ENCODE data around the gene ETFBKMT. TPM values are rescaled to one million over a fixed set of nuclear protein-coding genes. Genes with fewer than 3 reads are reported as not detected.

ETFBKMT gene
- total RNA-seq, 1 experiment from 2014 or later, result 2.0 TPM

DNA sequence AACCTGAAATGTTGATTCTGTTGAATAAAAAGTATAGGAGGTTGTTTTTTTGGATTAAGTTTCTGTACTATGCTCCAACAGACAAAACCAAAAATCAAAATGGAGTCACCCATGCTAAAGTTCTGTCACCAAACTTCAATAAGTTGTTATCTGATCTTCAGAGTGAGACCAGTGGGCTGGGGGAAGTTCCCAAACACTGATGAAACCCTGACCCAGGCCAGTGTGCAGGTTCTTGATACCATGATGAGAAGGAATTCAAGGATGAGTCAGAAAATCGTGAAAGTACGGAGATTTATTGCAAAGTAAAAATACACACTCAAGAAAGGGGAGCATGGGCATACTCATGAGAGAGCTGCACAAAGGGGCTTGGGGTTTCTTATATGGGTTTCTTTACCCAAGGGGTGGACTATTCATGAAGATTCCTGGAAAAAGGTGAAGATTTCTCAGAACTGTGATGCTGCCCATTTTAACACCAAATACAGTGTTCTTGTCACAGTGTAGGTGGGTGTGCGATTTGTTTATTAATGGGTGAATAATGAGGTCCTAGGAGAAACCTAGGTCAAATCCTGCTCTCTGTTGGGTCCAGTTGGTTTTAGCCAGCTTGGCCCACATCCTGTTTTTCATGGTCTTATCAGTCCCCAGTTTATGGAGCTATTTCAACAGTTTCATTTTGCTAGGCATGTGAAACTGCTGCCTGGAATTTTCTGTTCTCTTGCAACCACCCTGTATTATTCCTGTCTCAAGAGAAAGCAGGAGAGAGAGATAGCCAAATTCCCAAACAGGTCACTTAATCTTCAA lies 41.1 kb upstream of the ETFBKMT start:
- H3K27me3 Mint-ChIP-seq (ENCODE audit: low read depth), result no peaks in the 10 kb centered on the region
- DNase-seq (ENCODE audit: low spot score) (no peak), ATAC-seq (no peak)
- no peaks in the 10 kb centered on the region for H3K36me3 Mint-ChIP-seq
- CTCF ChIA-PET, result no interaction called here
- H3K4me1 Mint-ChIP-seq, result no peaks in the 10 kb centered on the region
- TF ChIP-seq NR3C1 (CRISPR knock-in tag; conservative IDR thresholded peaks at IDR 0.05; ENCODE audit: low read depth), result no peak
- TF ChIP-seq FOXP4 (CRISPR knock-in tag; IDR thresholded peaks at IDR 0.05), result no peak
- TF ChIP-seq IRF2 (CRISPR knock-in tag; IDR thresholded peaks at IDR 0.05; ENCODE audit: borderline replicate concordance, low read depth), result no peak
- TF ChIP-seq HMGA2 (CRISPR knock-in tag; IDR thresholded peaks at IDR 0.05), result no peak
- no peak for TF ChIP-seq FOXK1 (CRISPR knock-in tag; IDR thresholded peaks at IDR 0.05)
- no peaks in the 10 kb centered on the region for H3K9me3 Mint-ChIP-seq
- H3K27ac Mint-ChIP-seq, result no peak overlapping the region
- POLR2A ChIA-PET, result interaction anchor here (0.7 kb wide), 1 partner anchor 99 kb away, joined by 3 read pairs; no protein-coding TSS in a partner anchor
- no peak overlapping the region for H3K4me3 Mint-ChIP-seq

- ATAC-seq, result no peak
- Mint-ChIP-seq H3K9me3 (no peaks in the 10 kb centered on the region), H3K4me3 (no peak overlapping the region), H3K27me3 (ENCODE audit: low read depth) (no peaks in the 10 kb centered on the region), H3K27ac (no peak overlapping the region), H3K36me3 (no peaks in the 10 kb centered on the region), H3K4me1 (no peaks in the 10 kb centered on the region)
- POLR2A ChIA-PET, result no interaction called here
- CTCF ChIA-PET, result no interaction called here
- DNase-seq (ENCODE audit: low spot score), result no peak
- TF ChIP-seq SMAD3 (CRISPR knock-in tag; IDR thresholded peaks at IDR 0.05; ENCODE audit: borderline replicate concordance) (no peak), FOXJ3 (CRISPR knock-in tag; IDR thresholded peaks at IDR 0.05; ENCODE audit: borderline replicate concordance) (no peak), PRRX2 (CRISPR knock-in tag; IDR thresholded peaks at IDR 0.05) (no peak), KAT7 (CRISPR knock-in tag; IDR thresholded peaks at IDR 0.05; ENCODE audit: borderline replicate concordance) (no peak), TEAD4 (CRISPR knock-in tag; IDR thresholded peaks at IDR 0.05) (no peak)
- TF ChIP-seq, protein P1, sequence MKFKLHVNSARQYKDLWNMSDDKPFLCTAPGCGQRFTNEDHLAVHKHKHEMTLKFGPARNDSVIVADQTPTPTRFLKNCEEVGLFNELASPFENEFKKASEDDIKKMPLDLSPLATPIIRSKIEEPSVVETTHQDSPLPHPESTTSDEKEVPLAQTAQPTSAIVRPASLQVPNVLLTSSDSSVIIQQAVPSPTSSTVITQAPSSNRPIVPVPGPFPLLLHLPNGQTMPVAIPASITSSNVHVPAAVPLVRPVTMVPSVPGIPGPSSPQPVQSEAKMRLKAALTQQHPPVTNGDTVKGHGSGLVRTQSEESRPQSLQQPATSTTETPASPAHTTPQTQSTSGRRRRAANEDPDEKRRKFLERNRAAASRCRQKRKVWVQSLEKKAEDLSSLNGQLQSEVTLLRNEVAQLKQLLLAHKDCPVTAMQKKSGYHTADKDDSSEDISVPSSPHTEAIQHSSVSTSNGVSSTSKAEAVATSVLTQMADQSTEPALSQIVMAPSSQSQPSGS (CRISPR knock-in tag; IDR thresholded peaks at IDR 0.05; ENCODE audit: borderline replicate concordance, low read depth), result no peak
- TF ChIP-seq, protein P2, sequence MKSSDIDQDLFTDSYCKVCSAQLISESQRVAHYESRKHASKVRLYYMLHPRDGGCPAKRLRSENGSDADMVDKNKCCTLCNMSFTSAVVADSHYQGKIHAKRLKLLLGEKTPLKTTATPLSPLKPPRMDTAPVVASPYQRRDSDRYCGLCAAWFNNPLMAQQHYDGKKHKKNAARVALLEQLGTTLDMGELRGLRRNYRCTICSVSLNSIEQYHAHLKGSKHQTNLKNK (CRISPR knock-in tag; IDR thresholded peaks at IDR 0.05), result no peak
- TF ChIP-seq, protein P3, sequence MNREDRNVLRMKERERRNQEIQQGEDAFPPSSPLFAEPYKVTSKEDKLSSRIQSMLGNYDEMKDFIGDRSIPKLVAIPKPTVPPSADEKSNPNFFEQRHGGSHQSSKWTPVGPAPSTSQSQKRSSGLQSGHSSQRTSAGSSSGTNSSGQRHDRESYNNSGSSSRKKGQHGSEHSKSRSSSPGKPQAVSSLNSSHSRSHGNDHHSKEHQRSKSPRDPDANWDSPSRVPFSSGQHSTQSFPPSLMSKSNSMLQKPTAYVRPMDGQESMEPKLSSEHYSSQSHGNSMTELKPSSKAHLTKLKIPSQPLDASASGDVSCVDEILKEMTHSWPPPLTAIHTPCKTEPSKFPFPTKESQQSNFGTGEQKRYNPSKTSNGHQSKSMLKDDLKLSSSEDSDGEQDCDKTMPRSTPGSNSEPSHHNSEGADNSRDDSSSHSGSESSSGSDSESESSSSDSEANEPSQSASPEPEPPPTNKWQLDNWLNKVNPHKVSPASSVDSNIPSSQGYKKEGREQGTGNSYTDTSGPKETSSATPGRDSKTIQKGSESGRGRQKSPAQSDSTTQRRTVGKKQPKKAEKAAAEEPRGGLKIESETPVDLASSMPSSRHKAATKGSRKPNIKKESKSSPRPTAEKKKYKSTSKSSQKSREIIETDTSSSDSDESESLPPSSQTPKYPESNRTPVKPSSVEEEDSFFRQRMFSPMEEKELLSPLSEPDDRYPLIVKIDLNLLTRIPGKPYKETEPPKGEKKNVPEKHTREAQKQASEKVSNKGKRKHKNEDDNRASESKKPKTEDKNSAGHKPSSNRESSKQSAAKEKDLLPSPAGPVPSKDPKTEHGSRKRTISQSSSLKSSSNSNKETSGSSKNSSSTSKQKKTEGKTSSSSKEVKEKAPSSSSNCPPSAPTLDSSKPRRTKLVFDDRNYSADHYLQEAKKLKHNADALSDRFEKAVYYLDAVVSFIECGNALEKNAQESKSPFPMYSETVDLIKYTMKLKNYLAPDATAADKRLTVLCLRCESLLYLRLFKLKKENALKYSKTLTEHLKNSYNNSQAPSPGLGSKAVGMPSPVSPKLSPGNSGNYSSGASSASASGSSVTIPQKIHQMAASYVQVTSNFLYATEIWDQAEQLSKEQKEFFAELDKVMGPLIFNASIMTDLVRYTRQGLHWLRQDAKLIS (CRISPR knock-in tag; IDR thresholded peaks at IDR 0.05; ENCODE audit: borderline replicate concordance), result no peak
These were observed 39.2 kb upstream of the ETFBKMT start for GRCh38 chr12:31620311-31620710.

DNA sequence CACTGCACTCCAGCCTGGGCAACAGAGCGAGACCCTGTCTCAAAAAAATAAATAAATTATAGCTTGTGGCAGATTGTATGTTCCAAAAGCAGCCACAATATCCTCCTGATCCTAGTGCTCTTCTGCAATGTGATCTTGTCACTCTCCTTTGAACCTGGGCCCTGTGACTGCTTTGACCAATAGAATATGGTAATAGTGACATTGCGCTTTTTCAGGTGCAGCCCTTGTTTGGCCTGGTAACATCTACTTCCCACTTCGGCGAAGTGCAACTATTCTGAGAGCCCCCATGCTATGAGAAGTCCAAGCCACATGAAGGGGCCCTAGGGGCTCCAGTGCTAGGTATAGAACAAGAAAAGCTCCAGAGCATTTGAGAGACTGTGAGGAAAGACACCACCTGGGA lies 37.5 kb upstream of the ETFBKMT start:
- Mint-ChIP-seq H3K27ac (no peak overlapping the region), H3K4me1 (no peaks in the 10 kb centered on the region), H3K27me3 (ENCODE audit: low read depth) (no peaks in the 10 kb centered on the region), H3K9me3 (no peaks in the 10 kb centered on the region), H3K36me3 (no peaks in the 10 kb centered on the region), H3K4me3 (no peak overlapping the region)
- DNase-seq (ENCODE audit: low spot score), result no peak
- ATAC-seq, result no peak
- POLR2A ChIA-PET, result no interaction called here
- CTCF ChIA-PET, result no interaction called here
- TF ChIP-seq RELA (CRISPR knock-in tag; IDR thresholded peaks at IDR 0.05; ENCODE audit: borderline replicate concordance), result no peak
- TF ChIP-seq, protein P4, sequence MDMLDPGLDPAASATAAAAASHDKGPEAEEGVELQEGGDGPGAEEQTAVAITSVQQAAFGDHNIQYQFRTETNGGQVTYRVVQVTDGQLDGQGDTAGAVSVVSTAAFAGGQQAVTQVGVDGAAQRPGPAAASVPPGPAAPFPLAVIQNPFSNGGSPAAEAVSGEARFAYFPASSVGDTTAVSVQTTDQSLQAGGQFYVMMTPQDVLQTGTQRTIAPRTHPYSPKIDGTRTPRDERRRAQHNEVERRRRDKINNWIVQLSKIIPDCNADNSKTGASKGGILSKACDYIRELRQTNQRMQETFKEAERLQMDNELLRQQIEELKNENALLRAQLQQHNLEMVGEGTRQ (CRISPR knock-in tag; IDR thresholded peaks at IDR 0.05), result no peak
- TF ChIP-seq ZNF121 (CRISPR knock-in tag; IDR thresholded peaks at IDR 0.05), result no peak
- TF ChIP-seq EMX1 (CRISPR knock-in tag; IDR thresholded peaks at IDR 0.05), result no peak
- TF ChIP-seq ATF6 (CRISPR knock-in tag; IDR thresholded peaks at IDR 0.05), result no peak

Measured in WTC11 (cell line).